ENCODE results near the gene STX2.

- no peak for TF ChIP-seq CTCF (conservative IDR thresholded peaks at IDR 0.05 in 1 of 2, IDR thresholded peaks at IDR 0.05 in 1 of 2; ENCODE audit: low read depth in 1 of 2, low read length in 2 of 2)
- TF ChIP-seq EZH2 (IDR thresholded peaks at IDR 0.05; ENCODE audit: low read length, missing control alignments): no peak
Measured at GRCh38 chr12:130762319-130762675, 76.8 kb downstream of the STX2 start.
